HG03108 (cell line): ENCODE results near the gene TBX1.

ENCODE experiments used
- ATAC-seq: cut with Tn5 transposase; IDR thresholded peaks from one replicate; pipeline ENCODE4 v1.9.1; 2021; ENCODE audit warnings: moderate library complexity; ENCODE audit not compliant: unreplicated experiment

TBX1 gene

GRCh38 chr22:19760058-19760950 is at the start of gene TBX1:
Gene TBX1, plus strand, starts transcription at chr22:19760778. Its CDS starts 66 bp downstream, at chr22:19760844.
- no peak for ATAC-seq

GRCh38 chr22:19713245-19713644 is 47.3 kb upstream of the TBX1 start:
- no peak for ATAC-seq

- no peak for ATAC-seq
These were observed 46.8 kb upstream of the TBX1 start for GRCh38 chr22:19713650-19714311.

GRCh38 chr22:19714312-19715187 is 46.0 kb upstream of the TBX1 start, which contains the start of gene SEPTIN5:
Gene SEPTIN5, plus strand, starts transcription at chr22:19714503. Its CDS starts 86 bp downstream, at chr22:19714589.
- no peak for ATAC-seq

GRCh38 chr22:19715188-19715930 is 45.2 kb upstream of the TBX1 start:
- no peak for ATAC-seq

GRCh38 chr22:19716041-19716828 is 44.3 kb upstream of the TBX1 start:
- no peak for ATAC-seq

- ATAC-seq, result no peak
These were observed 43.8 kb upstream of the TBX1 start for GRCh38 chr22:19716829-19717105.

GRCh38 chr22:19717181-19717580 is 43.4 kb upstream of the TBX1 start:
- ATAC-seq, result no peak

GRCh38 chr22:19717691-19718455 is 42.7 kb upstream of the TBX1 start:
- ATAC-seq, result no peak

- ATAC-seq, result no peak
These were observed 42.0 kb upstream of the TBX1 start for GRCh38 chr22:19718456-19719049.

GRCh38 chr22:19719050-19719482 is 41.5 kb upstream of the TBX1 start:
- no peak for ATAC-seq

- ATAC-seq, result no peak
These were observed 41.0 kb upstream of the TBX1 start for GRCh38 chr22:19719488-19720021.

- ATAC-seq, result no peak
These were observed 40.3 kb upstream of the TBX1 start for GRCh38 chr22:19720150-19720827.

GRCh38 chr22:19720999-19721329 is 39.6 kb upstream of the TBX1 start:
- no peak for ATAC-seq

GRCh38 chr22:19721330-19722177 is 39.0 kb upstream of the TBX1 start:
- no peak for ATAC-seq

- no peak for ATAC-seq
These were observed 38.2 kb upstream of the TBX1 start for GRCh38 chr22:19722178-19722981.

- no peak for ATAC-seq
These were observed 37.7 kb upstream of the TBX1 start for GRCh38 chr22:19722982-19723231.
